K562 (cell line): ENCODE measurements around the gene RGS8.

Experiments
- GATAD2A ChIP-seq: fragments of 450-650 bp; IDR thresholded peaks from 2 replicates; pipeline ENCODE4 v1.6.1; 2017
- RBM39 ChIP-seq: fragments of 200-400 bp; formaldehyde crosslinking; optimal IDR thresholded peaks from 2 replicates; pipeline ENCODE3; 2018; ENCODE audit warnings: low read depth, low read length
- SAP30 ChIP-seq: fragments of 200-600 bp; sonication (generic); IDR thresholded peaks from 2 replicates; pipeline ENCODE4 v1.6.1; 2012; ENCODE audit warnings: borderline replicate concordance, low read depth, mild to moderate bottlenecking, moderate library complexity, low read length, control low read depth, inconsistent platforms; ENCODE audit not compliant: insufficient read depth, poor library complexity, severe bottlenecking
- SMC3 ChIP-seq: conservative IDR thresholded peaks from 2 replicates; pipeline ENCODE4 v1.6.1; 2011; ENCODE audit warnings: low read depth, low read length, improper control_type of control experiment; ENCODE audit not compliant: insufficient read depth
- YY1 ChIP-seq, 3 experiments: IDR thresholded peaks; 2 replicates each; pipeline ENCODE4 v1.6.1; 2011; ENCODE audit warnings: low read length in 2 of 3, mild to moderate bottlenecking in 2 of 3, moderate library complexity in 2 of 3, borderline replicate concordance in 1 of 3, control low read depth in 1 of 3, low read depth in 1 of 3; ENCODE audit not compliant: insufficient read depth in 3 of 3, insufficient replicate concordance in 2 of 3, control insufficient read depth in 1 of 3, insufficient read length in 1 of 3; ENCODE audit errors: extremely low read depth in 1 of 3
- ZC3H8 ChIP-seq: fragments of 450-650 bp; IDR thresholded peaks from 2 replicates; pipeline ENCODE4 v1.6.1; 2017
- ZNF263 ChIP-seq: sonication (generic); formaldehyde crosslinking; IDR thresholded peaks from 2 replicates; pipeline ENCODE4 v1.8.0; 2022; ENCODE audit warnings: mild to moderate bottlenecking, missing genetic modification reagents, borderline replicate concordance
- ZNF699 ChIP-seq: fragments of 250-450 bp; sonication (Bioruptor Pico); IDR thresholded peaks from 2 replicates; pipeline ENCODE4 v1.8.0; 2021; ENCODE audit warnings: mild to moderate bottlenecking, moderate library complexity; ENCODE audit not compliant: insufficient replicate concordance
- ZNF778 ChIP-seq: fragments of 450-650 bp; formaldehyde crosslinking; IDR thresholded peaks from 2 replicates; pipeline ENCODE4 v1.4.0; 2020; ENCODE audit warnings: mild to moderate bottlenecking, moderate library complexity
- TF ChIP-seq, protein P1 (sequence below), 3 experiments: IDR thresholded peaks in 2 of 3; conservative IDR thresholded peaks in 1 of 3; 2 replicates each; pipeline ENCODE4 v1.5.1; 2011 to 2012; ENCODE audit warnings: low read length in 3 of 3, mild to moderate bottlenecking in 3 of 3, control low read depth in 2 of 3, improper control_type of control experiment in 1 of 3, inconsistent platforms in 1 of 3, low read depth in 1 of 3, mixed read lengths in 1 of 3, moderate library complexity in 1 of 3; ENCODE audit not compliant: insufficient read depth in 2 of 3

DNA sequence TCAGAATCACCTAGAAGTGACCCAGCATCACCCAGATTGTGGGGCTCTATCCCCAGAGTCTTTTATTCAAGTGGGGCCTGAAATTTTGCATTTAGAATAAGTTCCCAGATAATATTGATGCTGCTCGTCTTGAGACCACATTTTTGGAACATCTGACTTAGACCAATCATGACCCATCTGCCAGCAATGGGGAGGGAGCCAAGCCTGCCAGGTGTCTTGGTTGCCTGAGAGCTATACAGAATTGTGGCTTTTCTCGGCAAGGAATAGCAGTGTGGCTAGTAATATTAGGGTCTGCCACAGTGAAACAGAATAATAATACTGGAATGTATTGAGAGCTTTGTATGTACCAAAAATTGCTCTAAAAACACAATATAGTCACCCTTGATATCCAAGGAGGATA lies 31.1 kb upstream of the RGS8 start:
- TF ChIP-seq SAP30 (no peak), SMC3 (no peak), ZC3H8 (no peak), ZNF263 (no peak), YY1 (IDR thresholded peaks at IDR 0.05; ENCODE audit: borderline replicate concordance in 1 of 3, control insufficient read depth in 1 of 3, extremely low read depth in 1 of 3, insufficient read depth in 3 of 3, insufficient read length in 1 of 3, insufficient replicate concordance in 2 of 3, low read depth in 1 of 3, low read length in 2 of 3) (no peak), GATAD2A (no peak), ZNF699 (CRISPR knock-in tag) (no peak), ZNF778 (CRISPR knock-in tag) (no peak), RBM39 (no peak)
- TF ChIP-seq, protein P1, sequence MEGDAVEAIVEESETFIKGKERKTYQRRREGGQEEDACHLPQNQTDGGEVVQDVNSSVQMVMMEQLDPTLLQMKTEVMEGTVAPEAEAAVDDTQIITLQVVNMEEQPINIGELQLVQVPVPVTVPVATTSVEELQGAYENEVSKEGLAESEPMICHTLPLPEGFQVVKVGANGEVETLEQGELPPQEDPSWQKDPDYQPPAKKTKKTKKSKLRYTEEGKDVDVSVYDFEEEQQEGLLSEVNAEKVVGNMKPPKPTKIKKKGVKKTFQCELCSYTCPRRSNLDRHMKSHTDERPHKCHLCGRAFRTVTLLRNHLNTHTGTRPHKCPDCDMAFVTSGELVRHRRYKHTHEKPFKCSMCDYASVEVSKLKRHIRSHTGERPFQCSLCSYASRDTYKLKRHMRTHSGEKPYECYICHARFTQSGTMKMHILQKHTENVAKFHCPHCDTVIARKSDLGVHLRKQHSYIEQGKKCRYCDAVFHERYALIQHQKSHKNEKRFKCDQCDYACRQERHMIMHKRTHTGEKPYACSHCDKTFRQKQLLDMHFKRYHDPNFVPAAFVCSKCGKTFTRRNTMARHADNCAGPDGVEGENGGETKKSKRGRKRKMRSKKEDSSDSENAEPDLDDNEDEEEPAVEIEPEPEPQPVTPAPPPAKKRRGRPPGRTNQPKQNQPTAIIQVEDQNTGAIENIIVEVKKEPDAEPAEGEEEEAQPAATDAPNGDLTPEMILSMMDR (IDR thresholded peaks at IDR 0.05 in 2 of 3, conservative IDR thresholded peaks at IDR 0.05 in 1 of 3; ENCODE audit: insufficient read depth in 2 of 3, low read depth in 1 of 3, low read length in 3 of 3), result no peak
